22Rv1 (cell line): ENCODE measurements around the gene LRRC10B.
"Not testable (repeated sequence)": the region's sequence is repeated elsewhere in the genome, so short reads cannot be mapped to it uniquely, and the experiment has no call there.

Experiments used
- CTCF ChIP-seq: fragments of 450-650 bp; IDR thresholded peaks from 2 replicates; pipeline ENCODE4 v1.5.1; 2017; ENCODE audit warnings: mild to moderate bottlenecking
- ZFX ChIP-seq: fragments of 450-650 bp; IDR thresholded peaks from 2 replicates; pipeline ENCODE4 v1.6.1; 2017; ENCODE audit warnings: antibody characterized with exemption, borderline replicate concordance

- TF ChIP-seq CTCF, ZFX: not testable (repeated sequence)
These were observed 40.9 kb upstream of the LRRC10B start for GRCh38 chr11:61467602-61468001.
